HG03442 (cell line): ENCODE data around the gene AHDC1.
"Not testable (repeated sequence)": the region's sequence is repeated elsewhere in the genome, so short reads cannot be mapped to it uniquely, and the experiment has no call there.

ENCODE experiments used
- ATAC-seq: cut with Tn5 transposase; IDR thresholded peaks from one replicate; pipeline ENCODE4 v1.9.1; 2021; ENCODE audit warnings: mild to moderate bottlenecking, moderate library complexity; ENCODE audit not compliant: unreplicated experiment

The AHDC1 gene

DNA sequence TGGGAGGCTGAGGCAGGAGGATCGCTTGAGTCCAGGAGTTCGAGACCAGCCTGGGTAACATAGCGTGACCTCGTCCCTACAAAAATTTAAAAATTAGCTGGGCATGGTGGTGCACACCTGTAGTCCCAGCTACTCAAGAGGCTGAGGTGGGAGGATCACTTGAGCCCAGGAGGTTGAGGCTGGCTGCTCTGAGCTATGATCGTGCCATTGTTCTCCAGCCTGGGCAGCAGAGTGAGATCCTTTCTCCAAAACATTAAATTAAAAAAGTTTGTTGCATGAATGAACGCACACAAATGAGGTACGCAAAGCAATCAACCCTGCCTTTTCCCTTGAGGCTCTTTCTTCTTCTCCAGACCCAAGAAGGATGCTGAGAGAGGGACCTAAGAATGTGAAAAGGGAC is 50.1 kb downstream of the AHDC1 start:
- ATAC-seq, result not testable (repeated sequence)

- no peak for ATAC-seq
Observed at GRCh38 chr1:27552911-27553420, 51.0 kb downstream of the AHDC1 start.

DNA sequence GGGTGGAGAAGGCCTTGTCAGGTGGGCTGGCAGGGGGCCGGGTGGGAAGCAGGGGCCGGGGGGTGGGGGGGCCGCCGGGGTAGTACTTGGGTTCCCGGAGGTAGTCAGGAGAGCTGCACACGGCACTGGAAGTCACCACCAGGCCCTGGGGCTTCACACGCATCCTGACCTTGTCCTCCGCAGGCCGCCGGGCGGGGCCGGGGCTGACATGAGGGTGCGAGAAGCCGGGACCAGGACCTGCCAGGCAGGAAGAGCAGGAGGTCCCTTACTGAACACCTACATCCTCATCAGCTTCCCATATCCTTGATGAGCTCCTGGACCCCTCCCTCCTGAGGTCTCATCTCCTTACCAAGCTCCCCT is 52.0 kb downstream of the AHDC1 start:
- no peak for ATAC-seq

GRCh38 chr1:27551170-27551952 is 52.6 kb downstream of the AHDC1 start:
- ATAC-seq, result no peak

GRCh38 chr1:27550510-27551169 is 53.3 kb downstream of the AHDC1 start:
- no peak for ATAC-seq

GRCh38 chr1:27549807-27550408 is 54.0 kb downstream of the AHDC1 start:
- ATAC-seq, result no peak

DNA sequence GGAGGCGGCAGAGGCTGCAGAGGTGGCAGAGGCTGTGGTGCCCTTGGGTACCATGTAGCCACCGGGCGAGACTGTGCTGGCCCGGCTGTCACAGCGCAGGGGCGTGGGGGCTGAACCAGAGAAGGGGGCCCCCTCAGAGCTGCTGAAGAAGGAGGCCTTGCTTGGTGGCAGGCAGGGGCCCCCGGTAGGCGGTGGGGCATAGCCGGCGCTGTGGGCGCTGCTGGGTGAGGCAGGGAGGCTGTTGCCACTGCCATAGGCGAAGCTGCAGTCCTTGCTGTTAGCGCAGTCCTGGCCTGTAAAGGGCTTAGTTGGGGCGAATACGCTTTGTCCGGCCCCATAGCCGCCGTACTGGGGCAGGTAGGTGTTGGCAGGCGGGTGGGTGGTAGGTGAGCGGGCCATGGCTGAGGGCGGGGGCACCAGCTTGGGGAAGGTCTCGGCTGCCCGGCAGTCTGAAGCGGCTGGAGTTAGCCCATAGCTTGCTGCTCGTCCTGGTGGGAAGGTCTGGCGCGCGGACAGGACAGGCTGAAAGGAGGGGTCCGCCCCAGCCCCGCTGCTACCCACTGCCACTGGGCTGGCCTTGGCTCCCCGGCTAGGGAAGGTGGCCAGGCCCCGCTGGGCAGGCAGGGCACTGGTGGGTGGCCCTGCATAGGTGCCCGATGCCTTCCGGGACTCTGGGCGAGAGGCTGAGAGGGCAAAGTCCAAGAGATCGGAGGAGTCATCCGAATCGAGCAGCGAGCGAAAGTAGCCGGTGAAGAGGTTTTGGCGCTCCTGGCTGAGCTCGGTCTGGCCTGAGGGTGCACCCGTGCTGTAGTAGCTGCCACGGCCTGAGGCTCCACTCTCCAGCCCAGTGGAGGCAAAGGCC is 54.9 kb downstream of the AHDC1 start:
- ATAC-seq, result no peak

GRCh38 chr1:27548136-27548853 is 55.6 kb downstream of the AHDC1 start:
- ATAC-seq, result no peak

GRCh38 chr1:27547220-27548116 is 56.5 kb downstream of the AHDC1 start:
- no peak for ATAC-seq

GRCh38 chr1:27545876-27546275 is 58.1 kb downstream of the AHDC1 start:
- ATAC-seq, result no peak

DNA sequence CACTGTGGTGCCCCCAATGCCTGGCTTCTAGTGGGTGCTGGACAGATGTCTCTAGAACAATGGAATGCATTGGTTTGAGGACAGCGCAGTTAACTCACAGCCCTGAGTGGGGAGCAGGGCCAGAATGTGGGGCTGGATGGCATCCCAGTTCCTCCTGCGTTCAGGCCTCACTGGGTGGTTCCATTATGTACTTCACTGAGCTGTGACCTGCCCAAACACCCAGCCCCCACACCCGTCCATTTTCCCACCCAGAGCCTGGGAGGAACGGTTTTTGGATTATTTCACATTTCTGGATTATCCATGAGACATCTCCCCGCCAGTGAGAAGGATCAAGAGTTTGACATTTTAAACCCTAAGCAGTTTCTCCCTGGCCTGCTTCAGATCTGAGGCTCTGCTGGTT is 58.7 kb downstream of the AHDC1 start:
- ATAC-seq, result no peak

- no peak for ATAC-seq
Observed at GRCh38 chr1:27544834-27545233, 59.1 kb downstream of the AHDC1 start.

DNA sequence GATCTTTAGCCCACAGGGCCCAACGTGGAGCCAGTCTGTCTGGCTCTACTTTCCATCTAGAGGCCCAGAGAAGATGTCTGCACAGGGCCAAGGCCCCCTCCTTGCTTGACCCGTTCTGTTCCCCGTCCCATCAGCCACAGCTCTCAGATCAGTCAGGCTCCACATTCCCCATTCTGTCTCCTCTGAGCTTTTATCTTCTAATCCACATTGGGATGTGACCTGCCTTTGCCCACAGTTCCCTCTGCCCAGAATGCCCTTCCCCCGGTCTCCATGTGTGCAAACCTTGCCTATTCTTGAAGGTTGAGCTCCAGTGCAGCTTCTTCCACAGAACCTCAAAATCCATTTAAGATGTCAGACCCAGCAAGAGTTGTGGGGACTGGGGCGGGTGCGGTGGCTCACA is 60.7 kb downstream of the AHDC1 start:
- ATAC-seq, result no peak

- ATAC-seq, result no peak
Observed at GRCh38 chr1:27542463-27543273, 61.3 kb downstream of the AHDC1 start.

- ATAC-seq, result no peak
Observed at GRCh38 chr1:27539901-27540861, 63.8 kb downstream of the AHDC1 start.

DNA sequence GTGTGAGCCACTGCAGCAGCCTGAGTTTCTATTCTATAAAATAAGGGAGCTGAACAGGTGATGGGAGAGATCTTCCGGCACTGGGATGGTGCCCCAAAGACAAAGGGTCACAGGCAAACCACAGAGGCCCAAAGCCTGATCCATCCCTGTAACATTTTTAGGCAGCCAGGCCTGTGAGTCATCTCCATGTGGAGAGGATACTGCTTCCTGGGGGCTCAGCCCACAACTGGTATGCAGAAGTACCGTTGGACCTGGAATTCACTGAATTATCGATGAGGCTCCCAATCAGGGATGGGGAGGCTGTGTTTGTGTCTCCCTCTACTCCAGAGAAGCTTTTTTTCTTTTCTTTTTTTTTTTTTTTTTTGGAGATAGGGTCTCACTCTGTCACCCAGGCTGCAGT is 65.2 kb downstream of the AHDC1 start:
- no peak for ATAC-seq

DNA sequence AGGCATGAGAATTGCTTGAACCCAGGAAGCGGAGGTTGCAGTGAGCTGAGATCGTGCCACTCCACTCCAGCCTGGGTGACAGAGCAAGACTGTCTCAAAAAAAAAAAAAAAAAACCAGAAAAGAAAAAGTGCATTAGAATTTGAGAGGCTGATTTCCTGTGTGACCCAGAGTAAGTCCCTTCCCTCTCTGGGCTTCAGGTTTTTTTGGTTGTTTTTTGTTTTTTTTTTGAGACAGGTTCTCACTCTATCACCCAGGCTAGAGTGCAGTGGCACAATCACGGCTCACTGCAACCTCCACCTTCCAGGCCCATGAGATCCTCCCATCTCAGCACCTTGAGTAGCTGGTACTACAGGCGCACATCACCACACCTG is 65.7 kb downstream of the AHDC1 start:
- not testable (repeated sequence) for ATAC-seq
